NCI-H1092 treated with DMSO at 0.1 percent for 48 hours (cell line): ENCODE measurements around the gene DGUOK.

ENCODE experiments used
- DNase-seq: peaks from one replicate; lab custom pipeline; 2025; lab: John Stamatoyannopoulos, UW

DGUOK gene

GRCh38 chr2:73947412-73948018, 20.8 kb downstream of the DGUOK start:
- DNase-seq, result no peak

- DNase-seq, result no peak
These were observed 23.1 kb downstream of the DGUOK start for GRCh38 chr2:73949802-73950201.

GRCh38 chr2:73952499-73953446, 26.1 kb downstream of the DGUOK start:
- no peak for DNase-seq

GRCh38 chr2:73956218-73956865, 29.7 kb downstream of the DGUOK start:
- DNase-seq, result no peak

DNA sequence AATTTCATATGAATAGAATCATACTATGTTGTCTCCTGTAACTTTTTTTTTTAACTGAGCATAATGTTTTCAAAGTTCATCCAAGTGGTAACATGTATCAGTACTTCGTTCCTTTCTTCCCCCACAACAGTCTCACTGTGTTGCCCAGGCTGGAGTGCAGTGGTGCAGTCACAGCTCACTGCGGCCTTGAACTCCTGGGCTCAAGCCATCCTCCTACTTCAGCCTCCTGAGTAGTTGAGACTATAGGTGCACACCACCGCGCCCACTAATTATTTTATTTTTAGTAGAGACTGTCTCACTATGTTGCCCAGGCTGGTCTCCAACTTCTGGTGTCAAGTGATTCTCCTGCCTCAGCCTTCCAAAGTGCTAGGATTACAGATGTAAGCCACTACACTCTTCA, 34.6 kb downstream of the DGUOK start:
- DNase-seq, result no peak

DNA sequence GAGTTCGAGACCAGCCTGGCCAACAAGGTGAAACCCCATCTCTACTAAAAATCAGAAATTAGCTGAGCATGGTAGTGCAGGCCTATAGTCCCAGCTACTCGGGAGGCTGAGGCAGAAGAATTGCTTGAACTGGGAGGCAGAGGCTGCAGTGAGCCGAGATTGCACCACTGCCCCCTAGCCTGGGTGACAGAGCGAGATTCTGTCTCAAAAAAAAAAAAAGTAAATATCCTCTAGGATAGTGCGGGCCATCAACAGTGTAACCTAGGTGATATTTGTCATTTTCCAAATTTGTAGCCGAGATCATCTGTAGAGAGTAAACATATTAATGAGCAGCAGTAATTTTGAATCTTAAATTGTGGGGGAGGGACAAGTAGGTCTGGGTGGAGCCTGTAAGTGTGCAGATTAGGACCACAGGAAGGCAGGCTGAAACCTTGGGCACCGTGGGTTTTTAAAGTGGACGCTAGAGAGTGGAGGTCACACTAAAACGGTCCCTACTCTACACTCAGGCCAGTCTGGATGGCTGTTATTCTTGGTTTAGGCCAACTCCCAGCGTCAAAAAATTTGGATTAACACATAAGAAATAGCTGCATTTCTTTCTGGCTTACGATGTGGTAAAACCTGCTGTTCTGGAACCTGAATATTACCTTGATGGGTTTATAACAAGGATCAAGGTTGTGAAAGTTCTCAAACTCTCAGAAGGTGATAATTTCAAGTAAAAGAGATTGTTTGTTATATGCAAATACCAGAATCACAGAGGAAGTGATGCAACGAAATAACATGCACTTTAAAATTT, 35.3 kb downstream of the DGUOK start:
- no peak for DNase-seq

DNA sequence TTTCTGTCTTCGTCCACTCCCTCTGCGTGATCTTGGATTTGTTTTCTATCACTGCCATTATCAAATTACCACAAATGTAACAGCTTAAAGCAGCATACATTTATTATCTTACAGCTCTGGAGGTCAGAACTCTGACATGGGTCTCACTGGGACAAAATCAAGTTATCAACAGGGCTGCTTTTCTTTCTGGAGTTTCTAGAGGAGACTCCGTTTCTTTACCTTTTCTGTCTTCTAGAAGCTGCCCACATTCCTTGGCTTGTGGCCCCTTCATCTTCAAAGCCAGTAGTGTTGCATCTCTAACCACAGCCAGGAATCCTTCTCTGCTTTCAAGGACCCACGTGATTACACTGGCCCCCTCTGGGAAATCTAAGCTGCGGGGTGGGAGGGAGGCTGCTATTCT, 36.1 kb downstream of the DGUOK start:
- no peak for DNase-seq

GRCh38 chr2:73963385-73964120, 36.9 kb downstream of the DGUOK start:
- no peak for DNase-seq

- DNase-seq, result no peak
These were observed 37.5 kb downstream of the DGUOK start for GRCh38 chr2:73964223-73964622.

- DNase-seq, result no peak
These were observed 38.4 kb downstream of the DGUOK start for GRCh38 chr2:73965053-73965452.

DNA sequence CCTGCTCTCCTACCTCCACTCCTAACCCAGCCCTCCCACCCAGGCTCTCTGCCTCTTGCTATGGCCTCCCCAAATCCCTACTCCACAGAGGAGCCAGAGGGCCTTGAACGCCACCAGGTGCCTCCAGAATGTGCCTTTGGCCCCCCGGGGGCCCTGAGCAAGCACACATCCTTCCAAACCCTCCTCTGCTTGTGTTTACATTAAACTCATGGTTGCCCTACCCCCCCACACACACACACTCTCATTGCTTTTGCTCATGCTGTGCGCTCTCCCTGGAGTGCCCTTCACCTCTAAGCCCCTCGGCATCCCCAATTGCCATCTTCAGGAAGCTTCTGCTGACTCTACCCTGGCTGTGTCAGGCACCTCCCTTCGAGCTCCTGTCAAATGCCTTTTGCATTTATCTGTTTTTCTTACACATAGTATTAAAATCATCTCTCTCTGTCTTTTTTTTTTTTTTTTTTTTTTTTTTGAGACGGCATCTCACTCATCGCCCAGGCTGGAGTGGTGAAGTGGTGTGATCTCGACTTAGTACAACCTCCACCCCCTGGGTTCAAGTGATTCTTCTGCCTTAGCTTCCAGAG, 41.8 kb downstream of the DGUOK start:
- DNase-seq, result no peak

GRCh38 chr2:73969356-73969755, 42.7 kb downstream of the DGUOK start:
- DNase-seq, result no peak

GRCh38 chr2:73970141-73970803, 43.6 kb downstream of the DGUOK start:
- no peak for DNase-seq

- DNase-seq, result peak; percentile 27
These were observed 44.3 kb downstream of the DGUOK start for GRCh38 chr2:73970850-73971471.

GRCh38 chr2:73971722-73972121, 45.0 kb downstream of the DGUOK start:
- no peak for DNase-seq

- no peak for DNase-seq
These were observed 46.2 kb downstream of the DGUOK start for GRCh38 chr2:73972846-73973245.

DNA sequence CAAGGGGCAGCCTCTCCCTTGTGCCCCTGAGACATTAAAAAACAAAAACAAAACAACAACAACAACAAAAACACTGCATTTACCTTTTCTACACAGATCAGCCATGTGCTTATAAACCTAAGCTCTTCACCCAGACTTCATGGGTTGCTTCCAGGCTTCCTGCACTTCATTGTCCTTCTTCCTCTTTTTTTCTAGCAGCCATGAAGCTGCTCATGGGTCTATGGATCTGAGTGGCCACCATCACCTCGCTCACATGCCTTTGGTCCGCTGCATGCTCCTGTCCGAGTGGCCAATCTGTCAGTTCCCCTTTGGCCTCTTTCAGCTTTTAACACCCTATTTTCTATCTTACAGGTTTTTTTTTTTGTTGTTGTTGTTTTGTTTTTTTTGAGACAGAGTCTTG, 49.1 kb downstream of the DGUOK start:
- DNase-seq, result no peak

DNA sequence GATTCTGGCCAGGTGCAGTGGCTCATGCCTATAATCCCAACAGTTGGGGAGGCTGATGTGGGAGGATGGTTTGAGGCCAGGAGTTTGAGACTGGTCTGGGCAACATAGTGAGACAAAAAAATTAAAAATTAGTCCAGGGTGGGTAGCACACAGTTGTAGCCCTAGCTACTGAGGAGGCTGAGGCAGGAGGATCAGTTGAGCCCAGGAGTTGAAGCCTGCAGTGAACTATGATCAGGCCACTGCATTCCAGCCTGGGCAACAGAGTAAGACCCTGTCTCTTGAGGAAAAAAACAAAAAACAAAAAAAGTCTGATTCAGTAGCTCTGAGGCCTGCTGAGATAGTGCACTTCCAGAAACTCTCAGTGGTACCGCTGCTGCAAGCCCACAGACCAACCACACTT, 50.1 kb downstream of the DGUOK start:
- DNase-seq, result no peak

- DNase-seq, result no peak
These were observed 50.8 kb downstream of the DGUOK start for GRCh38 chr2:73977466-73977865.

DNA sequence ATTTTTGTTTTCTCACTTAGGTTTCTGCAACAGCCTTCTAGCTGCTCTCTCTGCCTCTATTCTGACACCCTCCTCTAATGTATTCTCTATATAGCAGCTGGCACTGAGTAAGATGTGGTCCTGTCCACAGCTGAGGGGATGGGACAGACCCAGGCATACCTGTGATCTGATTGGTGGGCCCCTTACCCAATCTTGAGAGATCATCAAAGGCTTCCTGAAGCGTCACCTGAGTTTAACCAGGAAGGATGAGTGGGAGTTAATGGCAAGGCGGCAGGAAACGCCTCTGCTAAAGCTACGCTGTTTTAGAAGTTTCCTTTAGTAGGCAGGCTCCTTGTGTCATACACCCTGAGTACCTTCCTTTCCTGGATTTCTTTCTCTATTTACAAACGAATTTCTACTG, 52.3 kb downstream of the DGUOK start:
- DNase-seq, result no peak
